Vagina (tissue), 2 donors: ENCODE data around the gene TXK.

ENCODE experiments used
- POLR2A ChIP-seq, 2 donors: fragments of 450-650 bp; IDR thresholded peaks; one replicate each; pipeline ENCODE4 v1.6.1; 2017; ENCODE audit warnings: antibody characterized with exemption in 2 of 2, mild to moderate bottlenecking in 2 of 2, moderate library complexity in 2 of 2
- POLR2AphosphoS5 ChIP-seq, 2 donors: sonication (generic); formaldehyde crosslinking; IDR thresholded peaks; one replicate each; pipeline ENCODE4 v1.9.0; 2017; ENCODE audit warnings: antibody characterized with exemption in 2 of 2, mild to moderate bottlenecking in 2 of 2, low read depth in 1 of 2; ENCODE audit not compliant: insufficient read depth in 1 of 2
- TF ChIP-seq, protein P1 (sequence below), 3 experiments: fragments of 450-650 bp in 2 of 3; fragments of 200-600 bp in 1 of 3; sonication (generic) in 1 of 3; IDR thresholded peaks; one replicate each; pipeline ENCODE4 v1.5.1; 2017 to 2019; ENCODE audit warnings: antibody characterized with exemption in 3 of 3, mild to moderate bottlenecking in 2 of 3, moderate library complexity in 2 of 3

DNA sequence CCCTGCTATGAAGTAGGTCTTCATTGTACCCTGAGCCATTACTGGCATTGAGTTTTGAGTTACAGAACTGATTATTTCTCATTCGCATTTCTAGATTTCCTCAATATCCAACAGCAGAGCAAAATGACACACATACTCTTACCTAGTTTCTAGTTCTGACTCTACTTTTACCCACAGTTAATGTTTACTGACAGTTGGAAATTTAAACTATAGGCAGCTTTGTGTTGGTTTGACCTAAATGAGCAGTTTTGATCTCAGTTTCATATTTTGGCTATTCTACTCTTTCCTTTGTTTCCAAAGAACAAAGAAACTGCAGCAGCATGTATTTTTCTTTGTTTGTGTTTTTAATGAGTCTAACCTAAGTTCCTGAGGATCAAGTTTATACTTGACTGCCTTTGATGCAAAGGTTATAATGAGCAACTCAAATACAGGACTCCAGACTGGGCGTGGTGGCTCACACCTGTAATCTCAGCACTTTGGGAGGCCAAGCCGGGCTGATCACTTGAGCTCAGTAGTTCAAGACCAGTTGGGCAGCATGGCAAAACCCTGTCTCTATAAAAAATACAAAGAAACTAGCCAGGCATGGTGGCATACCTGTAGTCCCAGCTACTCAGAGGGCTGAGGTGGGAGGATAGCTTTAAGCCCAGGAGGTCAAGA lies 30.4 kb downstream of the TXK start:
- TF ChIP-seq POLR2A (IDR thresholded peaks at IDR 0.05) (no peak), POLR2AphosphoS5 (IDR thresholded peaks at IDR 0.05; ENCODE audit: insufficient read depth in 1 of 2, low read depth in 1 of 2) (no peak)
- TF ChIP-seq, protein P1, sequence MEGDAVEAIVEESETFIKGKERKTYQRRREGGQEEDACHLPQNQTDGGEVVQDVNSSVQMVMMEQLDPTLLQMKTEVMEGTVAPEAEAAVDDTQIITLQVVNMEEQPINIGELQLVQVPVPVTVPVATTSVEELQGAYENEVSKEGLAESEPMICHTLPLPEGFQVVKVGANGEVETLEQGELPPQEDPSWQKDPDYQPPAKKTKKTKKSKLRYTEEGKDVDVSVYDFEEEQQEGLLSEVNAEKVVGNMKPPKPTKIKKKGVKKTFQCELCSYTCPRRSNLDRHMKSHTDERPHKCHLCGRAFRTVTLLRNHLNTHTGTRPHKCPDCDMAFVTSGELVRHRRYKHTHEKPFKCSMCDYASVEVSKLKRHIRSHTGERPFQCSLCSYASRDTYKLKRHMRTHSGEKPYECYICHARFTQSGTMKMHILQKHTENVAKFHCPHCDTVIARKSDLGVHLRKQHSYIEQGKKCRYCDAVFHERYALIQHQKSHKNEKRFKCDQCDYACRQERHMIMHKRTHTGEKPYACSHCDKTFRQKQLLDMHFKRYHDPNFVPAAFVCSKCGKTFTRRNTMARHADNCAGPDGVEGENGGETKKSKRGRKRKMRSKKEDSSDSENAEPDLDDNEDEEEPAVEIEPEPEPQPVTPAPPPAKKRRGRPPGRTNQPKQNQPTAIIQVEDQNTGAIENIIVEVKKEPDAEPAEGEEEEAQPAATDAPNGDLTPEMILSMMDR (IDR thresholded peaks at IDR 0.05) = no peak
